NCI-H2227 treated with DMSO at 0.1 percent for 48 hours (cell line): Measurements from ENCODE around the gene FAM168A.
A peak's percentile ranks its signal among the peaks of the same experiment; 100 is the strongest.
"Not testable (repeated sequence)": the region's sequence is repeated elsewhere in the genome, so short reads cannot be mapped to it uniquely, and the experiment has no call there.

Source experiments
- DNase-seq: peaks from one replicate; lab custom pipeline; 2025; lab: John Stamatoyannopoulos, UW

The FAM168A gene

DNA sequence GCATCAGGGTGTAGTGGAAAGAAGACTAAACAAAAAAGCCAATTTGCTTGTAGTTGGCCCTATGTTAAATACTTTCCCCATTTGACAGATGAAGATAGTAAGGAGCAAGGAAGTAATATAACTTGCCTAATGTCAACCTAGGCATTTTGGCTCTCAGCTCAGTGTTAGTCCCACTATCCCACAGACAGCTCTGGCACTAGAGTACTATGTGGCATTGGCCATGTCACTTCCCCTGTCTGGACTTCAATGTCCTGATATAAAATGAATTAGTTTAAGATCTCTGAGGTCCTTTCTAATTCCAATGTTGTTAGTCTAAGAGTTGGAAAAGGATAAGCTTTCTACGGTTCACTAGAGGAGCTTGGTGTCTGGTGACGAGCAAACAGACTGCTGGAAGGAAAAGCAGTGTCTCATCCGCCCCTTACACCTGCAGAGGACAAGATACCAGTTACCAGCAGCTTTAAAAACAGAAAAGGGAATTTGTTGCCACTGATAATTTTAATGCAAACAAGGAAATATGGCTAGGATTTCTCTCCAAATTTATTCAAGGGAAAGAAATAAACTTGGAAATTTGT lies 129.2 kb downstream of the FAM168A start:
- no peak for DNase-seq

DNA sequence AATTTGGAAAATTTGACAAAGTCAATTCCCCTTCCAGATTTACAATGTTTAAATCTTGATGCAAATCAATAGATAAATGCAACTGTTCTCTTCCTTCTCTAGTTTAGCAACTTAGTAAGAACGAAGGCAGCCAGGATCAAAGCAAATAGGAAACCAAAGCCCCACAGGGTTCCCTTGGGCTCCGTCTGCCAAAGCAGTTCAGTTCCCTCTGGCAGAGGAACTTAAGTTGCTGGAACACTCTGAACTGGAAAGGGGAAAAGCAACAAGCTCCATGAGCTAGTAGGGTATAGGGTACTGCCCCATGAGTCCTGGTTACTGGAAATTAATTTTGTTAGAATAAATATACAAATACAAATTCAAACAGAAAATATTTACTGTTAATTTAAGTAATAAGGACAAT lies 130.4 kb downstream of the FAM168A start:
- no peak for DNase-seq

DNA sequence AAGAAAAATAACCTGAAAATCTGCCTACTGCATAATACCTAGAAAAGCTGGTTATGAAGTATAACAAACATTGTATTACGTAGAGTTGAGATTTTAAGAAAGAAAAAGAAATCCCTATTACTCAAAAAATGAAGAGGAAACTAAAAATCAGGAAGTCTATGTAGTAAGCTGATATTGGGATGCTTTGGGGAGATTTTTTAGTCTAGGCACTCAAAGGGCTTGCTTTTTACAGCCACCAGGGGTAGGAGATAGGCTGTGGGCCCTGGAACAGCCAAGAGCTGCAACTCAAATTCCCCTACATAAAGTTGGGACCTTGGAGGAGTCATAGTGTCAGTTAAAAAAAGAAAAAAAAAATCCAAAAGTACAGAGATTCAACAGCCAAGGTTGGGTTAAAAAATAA lies 131.3 kb downstream of the FAM168A start:
- DNase-seq, result no peak

DNA sequence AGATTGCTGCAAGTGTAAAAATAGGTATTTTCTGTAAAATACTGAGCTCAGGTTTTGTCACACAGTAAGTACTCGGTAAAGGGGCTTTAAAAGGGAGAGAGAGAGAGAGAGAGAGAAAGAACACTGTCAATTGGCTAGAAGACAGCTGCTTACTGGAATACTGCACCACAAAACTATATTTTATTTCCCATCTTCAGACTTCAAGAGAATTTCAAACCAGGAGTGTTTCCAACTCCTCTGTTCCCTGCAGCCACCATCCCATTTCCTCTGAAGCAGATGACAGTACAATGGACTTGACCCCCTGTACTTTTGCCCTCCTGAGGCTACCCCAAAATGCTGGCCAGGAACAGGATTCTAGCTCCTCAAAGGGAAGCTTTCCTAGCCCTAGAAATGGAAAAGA lies 132.0 kb downstream of the FAM168A start:
- no peak for DNase-seq

DNA sequence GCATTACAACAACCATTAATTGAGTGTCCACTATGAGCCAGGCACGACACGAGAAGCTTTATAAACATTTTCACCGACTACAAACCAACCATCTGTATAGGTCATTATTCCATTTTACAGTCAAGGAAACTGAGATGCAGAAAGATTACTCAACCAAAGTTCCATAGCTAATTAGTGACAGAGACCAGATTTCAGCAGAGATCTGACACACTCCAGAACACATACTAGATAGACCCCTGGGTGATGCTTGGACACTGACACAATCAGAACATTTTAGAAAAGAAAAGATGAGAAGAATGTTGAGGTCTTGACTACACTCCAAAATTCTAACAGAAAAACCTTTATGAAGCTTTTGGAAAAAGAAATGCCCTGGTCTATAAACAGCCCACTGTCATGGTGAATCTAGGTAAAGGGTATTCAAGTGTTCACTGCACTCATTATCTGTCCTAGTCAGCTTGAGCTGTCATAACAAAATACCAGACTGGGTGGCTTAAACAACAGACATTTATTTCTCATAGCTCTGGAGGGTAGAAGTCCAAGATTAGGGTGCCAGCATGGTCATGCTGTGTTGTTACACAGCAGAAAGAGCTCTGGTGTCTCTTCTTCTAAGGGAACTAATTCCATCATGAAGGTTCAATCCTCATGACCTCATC lies 132.8 kb downstream of the FAM168A start:
- DNase-seq, result no peak

DNA sequence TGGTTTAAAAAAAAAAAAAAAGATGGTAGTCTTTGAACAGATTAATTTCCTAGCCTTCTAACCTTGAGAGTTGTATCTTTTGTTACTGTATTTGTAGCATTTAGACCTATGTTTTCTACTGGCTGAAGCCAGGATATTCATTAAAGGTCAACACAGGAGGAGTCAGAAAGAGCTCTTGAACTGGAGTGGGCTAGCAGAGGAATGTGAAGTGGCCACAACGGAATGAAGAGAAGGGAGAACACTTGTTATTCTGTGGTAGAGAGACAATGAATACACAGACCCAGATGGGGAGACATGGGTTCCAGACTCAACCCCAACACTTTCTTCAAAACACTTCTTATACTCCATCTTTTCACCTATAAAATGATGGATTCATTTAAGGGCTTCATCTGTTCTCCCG lies 133.6 kb downstream of the FAM168A start:
- DNase-seq, result no peak

DNA sequence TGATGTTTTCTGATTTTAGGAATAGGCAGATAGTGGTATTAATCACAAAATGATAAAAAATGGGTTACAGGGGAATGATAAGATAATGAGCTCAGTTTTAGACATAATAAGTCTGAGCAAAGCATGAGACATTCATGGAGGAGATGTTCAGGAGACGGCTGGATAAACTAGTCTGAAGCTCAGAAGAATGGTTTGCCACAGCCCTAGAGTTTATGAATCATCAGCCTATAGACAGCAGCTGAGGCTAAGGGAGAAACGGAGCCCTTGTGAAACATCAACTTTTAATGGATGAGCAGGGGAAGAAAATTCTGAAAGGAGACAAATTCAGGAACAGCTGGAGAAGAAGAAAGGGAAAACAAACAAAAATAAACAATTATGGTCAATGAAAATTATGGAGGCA lies 134.6 kb downstream of the FAM168A start:
- no peak for DNase-seq

DNA sequence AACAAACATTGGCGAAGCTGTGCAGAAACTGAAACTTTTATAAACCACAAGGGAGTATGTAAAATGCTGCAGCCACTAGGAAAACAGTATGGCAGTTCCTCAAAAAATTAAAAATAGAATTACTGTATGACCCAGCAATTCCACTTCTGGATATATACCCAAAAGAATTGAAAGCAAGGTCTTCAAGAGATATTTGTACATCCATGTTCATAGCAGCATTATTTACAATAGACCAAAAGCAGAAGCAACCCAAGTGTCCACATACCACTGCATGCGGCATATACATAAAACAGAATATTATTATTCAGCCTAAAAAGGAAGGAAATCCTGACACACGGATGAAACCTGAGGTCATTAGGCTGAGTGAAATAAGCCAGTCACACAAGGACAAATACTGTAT lies 135.9 kb downstream of the FAM168A start:
- DNase-seq, result no peak

DNA sequence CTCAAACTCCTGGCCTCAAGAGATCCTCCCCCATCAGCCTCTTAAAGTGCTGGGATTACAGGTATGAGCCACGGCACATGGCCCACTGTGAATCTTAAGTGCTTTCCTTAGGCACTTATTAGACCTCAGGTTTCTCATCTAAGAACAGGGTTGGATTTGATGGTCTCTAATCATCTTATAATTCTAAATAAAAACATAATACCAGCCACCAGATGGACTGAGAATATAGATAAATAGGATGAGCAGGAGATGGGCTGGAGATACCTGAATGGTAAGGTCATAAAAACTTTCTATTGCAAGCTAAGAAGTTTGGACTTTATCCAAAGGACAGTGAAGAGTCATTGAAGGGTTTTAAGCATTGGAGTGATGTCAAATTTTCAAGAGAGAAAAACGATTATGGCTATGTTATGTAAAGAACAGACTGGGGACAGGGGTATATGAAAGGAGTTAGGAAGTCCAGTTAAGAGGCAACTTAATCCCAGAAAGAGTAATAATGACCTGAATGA lies 136.5 kb downstream of the FAM168A start:
- DNase-seq, result no peak

DNA sequence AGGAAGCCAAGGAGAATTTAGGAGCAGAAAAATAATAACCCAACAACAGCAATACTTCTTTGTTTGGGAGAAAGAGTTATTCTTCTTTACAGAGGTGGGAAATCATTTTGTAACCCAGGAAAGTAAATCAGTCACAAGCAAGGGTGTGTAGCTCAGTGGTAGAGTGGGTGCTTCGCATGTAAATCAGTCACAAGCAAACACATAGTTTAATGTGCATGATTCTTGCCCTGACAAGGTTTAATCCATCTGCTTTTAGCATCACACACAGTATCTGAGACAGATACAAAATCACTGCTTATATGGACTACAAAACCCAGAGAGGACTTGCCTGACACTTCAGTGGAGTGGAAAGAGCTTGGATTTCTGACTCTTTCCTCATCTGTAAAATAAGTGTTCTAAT lies 139.7 kb downstream of the FAM168A start:
- DNase-seq, result no peak

DNA sequence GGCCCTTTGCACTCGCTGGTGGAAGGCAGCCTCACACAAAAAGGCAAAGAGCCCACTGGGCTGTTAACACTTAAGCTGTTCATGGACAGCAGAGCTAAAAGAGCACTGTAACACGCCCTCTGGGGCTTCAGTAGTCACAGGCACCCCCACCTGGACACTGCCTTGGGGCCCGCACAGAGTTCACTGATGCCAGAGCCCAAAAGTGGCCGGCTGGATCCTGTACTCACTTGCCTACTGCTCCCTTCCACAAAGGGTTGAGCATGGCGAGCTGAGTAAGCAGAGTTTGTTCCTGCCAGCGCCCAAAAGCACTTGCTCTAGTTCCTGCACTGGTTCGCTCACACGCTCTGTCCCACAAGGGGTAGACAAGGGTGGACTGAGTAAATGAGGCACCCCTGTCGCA lies 142.9 kb downstream of the FAM168A start:
- no peak for DNase-seq

DNA sequence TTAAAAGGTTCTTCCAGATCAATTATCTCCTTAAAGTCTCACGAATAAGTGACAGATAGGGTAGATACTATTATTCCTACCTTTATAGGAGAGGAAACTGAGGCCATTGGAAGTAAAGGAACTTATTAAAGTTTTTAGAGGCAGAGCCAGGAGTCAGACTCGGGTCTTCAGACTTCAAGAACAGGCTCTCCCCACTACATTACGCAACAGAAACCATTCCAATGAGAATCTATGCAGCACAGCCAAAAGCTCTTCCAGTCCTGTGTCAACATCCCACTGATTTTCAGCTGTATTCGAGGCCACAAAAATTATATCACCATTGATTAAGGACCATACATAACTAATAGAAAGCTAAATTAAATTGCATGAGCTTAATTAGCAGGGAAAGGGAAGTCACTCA lies 144.3 kb downstream of the FAM168A start:
- no peak for DNase-seq

DNA sequence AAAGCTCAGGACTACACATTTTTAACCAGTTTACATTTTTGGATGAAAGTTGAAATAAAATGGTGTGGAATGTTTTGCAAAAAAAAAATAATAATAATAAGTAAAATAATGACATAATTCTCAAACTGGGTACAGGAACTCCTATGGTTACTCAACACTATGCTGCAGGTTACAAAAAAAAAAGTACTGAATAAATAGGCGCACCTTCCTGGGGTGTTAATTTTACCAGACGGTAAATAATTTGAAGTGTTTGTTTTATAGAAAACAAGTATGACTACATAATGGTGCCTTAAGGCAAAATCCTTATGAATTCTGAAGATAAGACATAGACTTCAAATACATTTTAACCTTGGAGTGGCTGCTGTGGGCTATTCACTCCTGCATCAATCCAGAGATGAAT lies 145.2 kb downstream of the FAM168A start:
- no peak for DNase-seq

DNA sequence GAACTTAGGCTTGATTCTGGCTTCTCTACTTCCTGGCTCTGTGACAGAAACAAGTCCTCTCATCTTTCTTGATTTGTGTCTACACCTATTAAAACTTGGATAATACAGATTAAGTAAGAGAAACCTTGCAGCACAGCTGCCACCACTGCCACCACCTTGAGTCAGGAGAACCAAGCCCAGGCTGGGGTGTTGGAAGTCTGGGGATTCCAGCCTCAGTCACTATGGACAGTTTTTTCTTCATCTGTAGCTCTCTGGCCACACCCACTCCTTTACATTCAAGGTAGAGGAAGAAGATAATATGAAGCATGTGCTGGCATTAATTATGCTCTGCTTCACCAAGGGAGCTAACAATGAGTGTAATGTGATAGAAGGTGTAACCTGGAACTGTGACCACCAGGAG lies 146.0 kb downstream of the FAM168A start:
- no peak for DNase-seq

DNA sequence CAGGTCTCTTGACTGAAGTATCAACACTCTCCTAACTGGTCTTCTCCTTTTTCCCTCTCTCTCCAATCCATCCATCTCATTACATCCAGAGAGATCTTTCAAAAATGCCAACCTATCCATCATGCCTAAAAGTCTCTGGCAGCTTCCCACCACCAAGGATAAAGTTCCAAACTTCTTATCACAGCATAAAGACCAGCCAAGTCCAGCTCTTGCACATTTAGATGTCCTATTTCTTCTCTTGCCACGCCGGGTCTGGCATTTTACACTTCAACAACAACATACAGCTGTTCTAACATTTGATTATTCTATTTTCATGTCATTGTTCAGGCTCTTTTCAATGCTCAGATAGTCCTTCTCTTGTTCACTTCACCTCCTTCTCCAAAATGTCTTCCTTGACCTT lies 151.1 kb downstream of the FAM168A start:
- no peak for DNase-seq

DNA sequence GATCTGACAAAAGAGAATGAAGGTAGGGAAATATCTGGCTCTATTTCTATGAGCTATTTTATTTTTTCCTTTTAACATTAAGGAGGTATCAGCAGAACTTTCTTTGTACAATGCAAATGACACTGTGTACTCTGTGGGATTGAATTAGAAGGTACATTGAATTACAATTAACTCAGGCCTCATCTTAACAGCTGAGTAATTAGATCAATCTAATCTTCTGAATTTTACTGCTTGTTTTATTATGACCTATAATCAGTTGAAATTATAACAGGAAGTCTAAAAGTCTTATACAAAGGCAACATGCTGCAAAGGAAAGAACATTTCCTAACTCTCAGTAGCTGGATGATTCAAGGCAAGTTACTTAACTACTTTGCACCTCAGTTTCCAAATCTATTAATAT lies 151.9 kb downstream of the FAM168A start:
- no peak for DNase-seq

DNA sequence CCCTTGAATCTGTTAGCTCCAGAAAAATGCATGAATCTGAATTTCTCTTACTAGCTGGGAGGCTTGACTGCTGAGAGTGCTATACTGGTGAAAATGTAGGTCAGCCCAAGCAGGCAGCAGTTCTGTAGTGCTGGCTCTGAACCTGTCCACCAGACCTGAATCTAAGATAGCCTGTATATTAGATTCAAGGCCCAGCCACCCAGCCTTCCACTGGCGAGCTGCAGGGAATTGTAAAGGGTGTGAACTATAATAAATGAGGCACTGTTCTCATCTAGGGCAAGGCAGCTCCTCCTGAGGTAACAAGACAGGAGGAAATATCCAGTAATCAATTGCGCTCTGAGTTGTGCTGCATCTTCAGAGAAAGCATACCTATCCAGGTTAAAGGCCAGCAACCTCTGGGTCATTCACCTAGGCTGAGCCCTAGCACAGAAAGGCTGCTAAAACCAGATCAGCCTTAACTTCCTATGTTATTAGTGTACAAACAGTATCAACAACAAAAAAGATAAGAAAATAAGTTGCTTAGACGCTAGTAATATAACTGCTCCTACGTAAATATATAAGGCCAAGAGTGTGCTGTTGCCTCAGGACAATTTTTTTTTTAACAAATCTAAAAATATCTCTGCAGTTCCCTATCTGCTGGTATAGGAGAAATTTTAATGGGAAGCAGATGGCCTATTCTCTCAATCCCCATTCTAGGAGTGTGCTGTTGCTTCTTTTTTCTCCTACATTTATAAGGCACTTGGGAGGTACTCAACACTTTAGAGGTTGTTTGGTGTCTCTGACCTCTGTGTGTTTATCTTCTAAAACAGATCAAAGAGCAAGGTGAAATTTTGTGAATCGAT lies 158.7 kb downstream of the FAM168A start:
- peak; percentile 18 for DNase-seq

DNA sequence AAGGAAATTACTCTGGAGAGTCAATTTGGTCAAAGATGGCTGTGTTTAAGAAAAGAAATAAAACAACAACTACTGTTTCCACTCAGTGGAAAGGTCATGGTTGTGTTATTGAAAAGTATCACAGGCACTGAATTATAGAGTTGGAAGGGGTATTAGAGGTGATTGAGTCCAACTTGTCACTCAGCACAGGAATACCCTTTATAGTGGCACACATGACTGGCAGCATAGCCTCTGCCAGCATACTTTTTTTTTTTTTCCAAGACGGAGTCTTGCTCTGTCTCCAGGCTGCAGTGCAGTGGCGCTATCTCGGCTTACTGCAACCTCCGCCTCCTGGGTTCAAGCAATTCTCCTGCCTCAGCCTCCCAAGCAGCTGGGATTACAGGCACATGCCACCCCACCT lies 161.1 kb downstream of the FAM168A start:
- not testable (repeated sequence) for DNase-seq

DNA sequence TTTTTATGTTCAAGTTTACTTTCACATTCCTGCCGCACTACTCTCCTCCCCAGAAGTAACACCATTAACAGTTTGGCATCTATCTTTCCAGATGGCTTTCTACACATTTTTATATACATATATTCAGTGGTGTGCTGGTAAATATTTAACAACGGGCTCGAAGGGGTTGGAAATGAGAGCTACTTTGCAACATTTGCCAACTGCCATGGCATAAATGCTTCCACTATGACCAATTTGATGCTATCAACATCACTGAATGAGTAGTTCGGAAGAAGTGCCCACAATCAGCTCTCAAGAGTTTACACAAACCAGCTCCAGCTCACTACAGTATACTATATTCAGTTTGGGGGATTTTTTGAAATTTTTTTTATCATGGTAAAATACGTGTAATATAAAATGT lies 166.5 kb downstream of the FAM168A start:
- DNase-seq, result no peak

DNA sequence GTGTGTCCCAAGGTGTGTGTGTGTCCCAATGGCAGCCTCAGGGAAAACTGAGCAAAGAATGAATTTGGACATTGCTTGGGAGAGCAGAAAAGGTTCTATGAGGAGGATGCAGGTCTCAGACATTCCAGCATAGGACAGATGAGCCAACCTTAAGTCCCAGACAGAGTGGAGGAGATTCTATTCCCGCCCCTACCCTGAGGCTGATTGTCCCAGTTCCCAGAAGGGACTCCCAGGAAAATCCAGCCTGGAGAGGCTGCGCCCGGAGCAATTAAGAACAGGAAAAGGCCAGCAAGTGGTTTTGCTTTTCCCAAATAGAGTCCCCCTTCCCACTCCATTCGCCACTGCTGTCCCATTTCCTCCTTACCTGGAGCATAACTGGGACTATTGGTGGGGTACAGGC lies 167.6 kb downstream of the FAM168A start:
- no peak for DNase-seq

DNA sequence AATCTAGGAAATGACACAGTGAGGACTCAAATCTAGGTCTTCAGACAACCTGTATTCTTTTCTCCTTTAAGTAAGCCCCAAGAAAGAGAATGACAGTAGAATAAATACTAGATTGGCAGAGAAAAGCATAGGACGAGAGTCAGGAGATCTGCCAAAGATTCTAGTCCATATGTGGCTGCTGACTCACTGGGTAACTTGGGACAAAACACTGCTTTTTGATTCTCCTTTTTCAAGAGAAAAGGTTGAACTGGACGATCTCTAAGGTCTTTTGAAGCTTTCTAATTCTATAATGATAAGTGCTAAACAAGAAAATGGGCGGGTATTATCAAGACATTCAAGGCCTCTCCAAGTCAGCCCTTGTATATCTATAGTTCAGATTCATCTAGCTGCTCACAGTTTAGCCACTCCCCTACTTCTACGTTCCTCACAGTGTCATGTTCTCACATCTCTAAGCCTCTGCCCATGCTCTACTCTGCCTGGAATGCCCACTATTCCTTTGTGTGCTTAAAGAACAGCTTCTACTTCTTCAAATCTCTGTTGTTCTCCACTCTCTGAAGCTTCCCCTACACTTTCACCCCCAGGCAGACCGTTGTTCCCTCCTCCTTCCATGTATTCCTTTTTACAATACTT lies 168.7 kb downstream of the FAM168A start:
- no peak for DNase-seq

DNA sequence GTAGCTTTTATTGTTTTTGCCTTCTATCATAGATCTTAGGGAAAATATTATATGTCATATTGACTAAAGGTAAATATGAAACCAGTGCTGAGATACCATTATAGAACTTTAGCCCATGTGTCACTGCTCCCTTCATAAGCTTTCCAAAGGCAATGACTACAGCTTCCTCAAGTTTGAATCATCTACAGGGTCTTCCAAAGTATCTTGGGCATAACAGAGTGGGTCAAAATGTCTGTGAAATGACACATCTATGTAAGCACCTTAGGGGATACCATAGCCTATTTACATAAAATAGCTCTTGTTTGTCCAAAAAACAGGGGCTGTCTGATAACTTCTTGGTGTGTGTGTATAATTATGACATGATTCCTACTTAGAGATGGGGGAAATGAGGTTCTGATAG lies 169.2 kb downstream of the FAM168A start:
- DNase-seq, result no peak

DNA sequence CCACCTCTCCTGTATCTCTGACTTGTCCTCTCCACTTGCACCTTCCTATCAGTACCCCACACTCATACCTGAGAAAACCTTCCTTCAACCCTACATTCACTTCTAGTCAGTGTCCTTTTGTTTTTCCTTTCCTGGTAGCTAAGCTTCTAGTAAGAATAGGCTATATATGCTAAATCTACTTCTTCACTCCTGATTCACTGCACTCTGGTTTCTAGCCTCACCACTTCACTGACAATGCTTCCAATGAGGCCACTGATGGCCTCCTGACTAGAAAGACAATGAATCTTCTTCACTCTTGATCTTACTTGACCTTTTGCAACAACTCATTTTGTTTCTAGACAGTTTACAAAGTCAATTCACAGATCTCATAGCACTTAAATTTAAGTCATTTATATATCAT lies 169.7 kb downstream of the FAM168A start:
- DNase-seq, result no peak
